ENCODE results near the gene NBPF3. TPM values are rescaled to one million over a fixed set of nuclear protein-coding genes. Genes with fewer than 3 reads are reported as not detected.
A peak's percentile ranks its signal among the peaks of the same experiment; 100 is the strongest.
"Not testable (repeated sequence)": the region's sequence is repeated elsewhere in the genome, so short reads cannot be mapped to it uniquely, and the experiment has no call there.

Gene NBPF3
- polyA plus RNA-seq, 2 of the 4 experiments (the other 2 are of a cell fraction) = 7.4 to 8.5 TPM

DNA sequence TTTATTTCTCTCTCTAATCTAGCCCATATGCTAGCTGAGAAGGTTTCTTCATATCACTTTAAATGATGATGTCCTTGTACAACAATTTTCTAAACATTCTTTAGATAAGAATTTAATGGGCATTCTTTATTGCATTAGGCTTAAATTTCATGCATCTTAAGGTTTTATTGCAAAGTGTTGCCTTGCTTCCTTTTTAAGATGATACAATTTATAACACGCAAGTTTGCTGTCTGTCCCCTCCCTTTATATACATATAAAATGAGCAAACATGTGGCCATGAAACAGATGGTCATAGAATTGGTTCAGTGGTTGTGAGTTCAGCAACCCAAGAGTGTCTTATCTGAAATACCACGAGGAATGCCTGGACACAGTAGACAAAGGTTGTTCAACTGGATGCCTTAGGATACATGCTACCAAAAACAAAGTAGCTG is 12.1 kb downstream of the NBPF3 start (continued):
- TF ChIP-seq, protein P1, sequence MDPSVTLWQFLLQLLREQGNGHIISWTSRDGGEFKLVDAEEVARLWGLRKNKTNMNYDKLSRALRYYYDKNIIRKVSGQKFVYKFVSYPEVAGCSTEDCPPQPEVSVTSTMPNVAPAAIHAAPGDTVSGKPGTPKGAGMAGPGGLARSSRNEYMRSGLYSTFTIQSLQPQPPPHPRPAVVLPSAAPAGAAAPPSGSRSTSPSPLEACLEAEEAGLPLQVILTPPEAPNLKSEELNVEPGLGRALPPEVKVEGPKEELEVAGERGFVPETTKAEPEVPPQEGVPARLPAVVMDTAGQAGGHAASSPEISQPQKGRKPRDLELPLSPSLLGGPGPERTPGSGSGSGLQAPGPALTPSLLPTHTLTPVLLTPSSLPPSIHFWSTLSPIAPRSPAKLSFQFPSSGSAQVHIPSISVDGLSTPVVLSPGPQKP (IDR thresholded peaks at IDR 0.05; ENCODE audit: low read depth, low read length) = no peak
- TF ChIP-seq CBX2 (IDR thresholded peaks at IDR 0.05; ENCODE audit: borderline replicate concordance, low read depth) (no peak), SREBF2 (IDR thresholded peaks at IDR 0.05) (no peak)

DNA sequence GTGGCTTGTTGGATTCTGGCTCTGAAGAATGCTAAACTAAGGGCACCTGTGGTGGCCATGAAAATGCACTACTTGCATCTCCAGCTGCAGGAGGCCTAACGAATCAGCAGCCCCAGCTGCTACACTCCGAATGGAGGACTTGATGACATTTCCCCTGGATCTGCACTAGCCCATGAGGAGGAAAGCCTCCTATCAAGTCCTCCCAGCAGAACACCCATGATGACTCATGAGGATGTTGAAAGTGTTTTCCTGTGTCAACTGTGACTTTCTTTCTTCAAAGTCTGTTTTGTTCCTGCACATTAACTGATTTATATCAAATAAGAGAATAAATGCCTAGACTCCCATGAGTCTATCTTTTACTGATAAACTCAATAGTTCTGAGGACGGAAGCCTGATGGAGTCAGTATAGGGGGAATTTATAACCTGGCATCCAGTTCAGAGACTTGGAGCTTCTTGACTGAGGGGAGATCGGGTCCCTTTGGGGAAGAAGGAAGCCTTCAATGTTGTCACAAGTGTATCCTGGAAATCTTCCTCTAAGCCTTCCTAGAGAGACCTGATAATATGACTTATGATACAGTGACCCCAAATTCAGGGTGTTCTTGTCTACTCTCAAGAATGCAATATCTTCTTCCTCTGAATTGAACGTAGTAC is 14.2 kb downstream of the NBPF3 start:
- H3K4me3 ChIP-seq; POLR2A ChIA-PET; FAIRE-seq; H3K27ac ChIP-seq; ATAC-seq; H3K9me3 ChIP-seq; H3K4me1 ChIP-seq; TF ChIP-seq FOSL2 (IDR thresholded peaks at IDR 0.05): not testable (repeated sequence)
- 72% methylated on average over 5 of the region's 5 CpGs for WGBS (ENCODE audit: missing lambda C conversion rate)
- TF ChIP-seq FOSL2 (CRISPR knock-in tag; IDR thresholded peaks at IDR 0.05) = peak; percentile 44; the same call in 1 of the 2 replicates
- peak overlapping the region; percentile 19; the same call in 1 of the 3 replicates for H3K4me2 ChIP-seq
- CTCF ChIA-PET = interaction anchor here (1.5 to 2.1 kb wide), 2 partner anchors 15 to 86 kb away, joined by 5 to 6 read pairs; no protein-coding TSS in a partner anchor
- DNase-seq (ENCODE audit: low read depth in 1 of 2, low spot score in 1 of 2) = peak; percentile 7 to 24

DNA sequence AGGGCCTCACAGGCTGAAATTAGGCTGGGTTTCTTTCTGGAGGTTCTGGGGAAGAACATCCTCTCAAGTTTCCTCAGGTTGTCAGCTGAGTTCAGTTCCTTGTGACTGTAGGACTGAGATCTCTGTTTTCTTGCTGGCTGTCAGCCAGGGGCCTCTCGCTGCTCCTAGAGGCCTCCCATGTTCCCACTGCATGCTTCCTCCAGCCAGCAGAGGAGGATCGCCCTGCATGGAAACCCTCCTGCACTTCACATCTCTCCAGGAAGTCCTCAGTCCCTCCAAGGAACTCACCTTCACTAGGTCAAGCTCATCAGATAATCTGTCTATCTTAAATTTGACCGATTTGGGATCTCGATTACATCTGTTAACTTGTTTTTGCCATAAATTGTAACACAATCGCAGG is 15.0 kb downstream of the NBPF3 start:
- H3K27ac ChIP-seq; POLR2A ChIA-PET; H3K4me1 ChIP-seq; DNase-seq (ENCODE audit: low read depth in 1 of 2, low spot score in 1 of 2); FAIRE-seq; ATAC-seq; H3K4me2 ChIP-seq; H3K4me3 ChIP-seq; H3K9me3 ChIP-seq: not testable (repeated sequence)
- CTCF ChIA-PET = interaction anchor here (2.1 kb wide), 1 partner anchor 87 kb away, joined by 6 read pairs; no protein-coding TSS in a partner anchor
- WGBS (ENCODE audit: missing lambda C conversion rate) = 89% methylated on average over 4 of the region's 5 CpGs

DNA sequence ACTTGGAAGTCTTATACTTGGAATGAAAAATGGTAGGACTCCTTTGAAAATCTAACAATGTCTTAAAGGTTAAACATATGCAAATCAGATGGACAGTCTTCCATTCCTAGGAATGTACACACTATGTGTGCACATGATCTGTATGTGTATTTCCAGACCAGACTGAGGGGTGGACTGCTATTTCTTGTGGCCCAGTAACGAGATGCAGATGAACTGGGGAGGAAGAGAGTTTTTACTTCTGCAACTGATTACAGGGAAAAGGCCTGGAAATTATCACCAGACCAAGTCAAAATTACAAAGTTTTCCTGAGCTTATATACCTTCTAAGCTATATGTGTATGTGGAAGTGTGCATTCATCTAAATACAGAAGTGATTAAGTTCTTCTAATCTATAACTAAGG is 17.7 kb downstream of the NBPF3 start:
- no peak for DNase-seq (ENCODE audit: low read depth in 1 of 2, low spot score in 1 of 2)
- 83% methylated on average over 1 of the region's 1 CpG for WGBS (ENCODE audit: missing lambda C conversion rate)
- no peak for TF ChIP-seq RARB (CRISPR knock-in tag; IDR thresholded peaks at IDR 0.05)
- no peak for TF ChIP-seq RCOR1 (IDR thresholded peaks at IDR 0.05; ENCODE audit: low read depth, low read length)
- TF ChIP-seq, protein P2, sequence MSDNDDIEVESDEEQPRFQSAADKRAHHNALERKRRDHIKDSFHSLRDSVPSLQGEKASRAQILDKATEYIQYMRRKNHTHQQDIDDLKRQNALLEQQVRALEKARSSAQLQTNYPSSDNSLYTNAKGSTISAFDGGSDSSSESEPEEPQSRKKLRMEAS (IDR thresholded peaks at IDR 0.05) = no peak
- no peak for TF ChIP-seq HEYL (CRISPR knock-in tag; IDR thresholded peaks at IDR 0.05)
- TF ChIP-seq CHD4 (IDR thresholded peaks at IDR 0.05; ENCODE audit: borderline replicate concordance) = no peak
- TF ChIP-seq SREBF2 (IDR thresholded peaks at IDR 0.05) = no peak
- no peak for TF ChIP-seq CEBPB (IDR thresholded peaks at IDR 0.05)
- no peak for TF ChIP-seq CBX2 (IDR thresholded peaks at IDR 0.05; ENCODE audit: borderline replicate concordance, low read depth)
- TF ChIP-seq POLR2A (IDR thresholded peaks at IDR 0.05; ENCODE audit: low read length) = no peak
- TF ChIP-seq TP53 (CRISPR knock-in tag; IDR thresholded peaks at IDR 0.05) = no peak
- no peak for TF ChIP-seq ESRRA (IDR thresholded peaks at IDR 0.05; ENCODE audit: borderline replicate concordance, low read length)
- no peak for TF ChIP-seq HOXA7 (CRISPR knock-in tag; IDR thresholded peaks at IDR 0.05)
- no peak for TF ChIP-seq JUNB (IDR thresholded peaks at IDR 0.05)
- TF ChIP-seq CBX8 (IDR thresholded peaks at IDR 0.05) = no peak
- no peak for TF ChIP-seq ZNF302 (CRISPR knock-in tag; IDR thresholded peaks at IDR 0.05)
- TF ChIP-seq, protein P3, sequence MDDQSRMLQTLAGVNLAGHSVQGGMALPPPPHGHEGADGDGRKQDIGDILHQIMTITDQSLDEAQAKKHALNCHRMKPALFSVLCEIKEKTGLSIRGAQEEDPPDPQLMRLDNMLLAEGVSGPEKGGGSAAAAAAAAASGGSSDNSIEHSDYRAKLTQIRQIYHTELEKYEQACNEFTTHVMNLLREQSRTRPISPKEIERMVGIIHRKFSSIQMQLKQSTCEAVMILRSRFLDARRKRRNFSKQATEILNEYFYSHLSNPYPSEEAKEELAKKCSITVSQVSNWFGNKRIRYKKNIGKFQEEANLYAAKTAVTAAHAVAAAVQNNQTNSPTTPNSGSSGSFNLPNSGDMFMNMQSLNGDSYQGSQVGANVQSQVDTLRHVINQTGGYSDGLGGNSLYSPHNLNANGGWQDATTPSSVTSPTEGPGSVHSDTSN (IDR thresholded peaks at IDR 0.05) = no peak

DNA sequence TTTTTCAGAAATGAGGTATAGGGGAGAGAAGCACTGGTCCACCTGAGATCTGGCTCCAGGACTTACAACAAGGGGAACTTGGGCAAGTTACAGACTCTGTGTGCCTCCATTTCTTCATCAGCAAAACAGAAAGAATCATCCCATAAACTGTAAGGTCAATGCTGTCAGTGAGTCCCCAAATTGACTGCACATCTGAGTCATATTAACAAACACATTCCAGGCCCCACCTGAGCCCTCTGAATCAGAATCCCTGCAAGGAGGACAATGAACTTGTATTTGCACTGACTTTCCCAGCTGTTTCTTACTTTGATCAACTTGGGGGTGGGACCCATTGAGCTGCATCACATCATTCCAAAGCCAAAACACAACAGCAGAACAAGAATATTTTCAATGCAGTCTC is 25.2 kb downstream of the NBPF3 start:
- FAIRE-seq = not testable (repeated sequence)
- DNase-seq (ENCODE audit: low read depth in 1 of 2, low spot score in 1 of 2) = peak in 1 of 2 experiments; percentile 0

More for the DNA sequence above, 17.7 kb downstream of the NBPF3 start:
- ATAC-seq (no peak), FAIRE-seq (no peak)
- peaks cover 9% of the 10 kb centered on the region; the same call in 2 of the 3 replicates for H3K4me1 ChIP-seq
- H3K27ac ChIP-seq = no peak overlapping the region
- no peak overlapping the region for H3K4me2 ChIP-seq
- CTCF ChIA-PET = no interaction called here
- POLR2A ChIA-PET = no interaction called here
- H3K4me3 ChIP-seq = no peak overlapping the region
- H3K9me3 ChIP-seq = no peaks in the 10 kb centered on the region

DNA sequence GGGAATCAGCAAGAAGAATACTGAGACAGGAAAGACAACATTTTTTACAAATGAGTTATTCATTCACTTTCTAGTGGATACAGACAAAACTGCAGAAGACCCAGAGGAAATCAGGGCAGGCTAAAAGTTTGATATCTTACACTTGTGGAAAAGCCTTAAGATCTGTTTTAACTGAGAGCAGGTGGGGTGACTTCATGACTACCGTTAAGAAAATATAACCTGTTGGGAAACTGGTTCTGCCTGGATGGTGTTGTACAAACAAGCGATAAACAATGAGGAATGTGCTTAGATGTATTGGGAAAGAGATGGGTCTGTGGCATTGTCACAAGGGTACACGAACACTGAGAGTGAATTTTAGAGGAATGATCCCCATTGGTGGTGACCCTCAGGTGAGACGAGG is 28.0 kb downstream of the NBPF3 start:
- H3K4me1 ChIP-seq = peaks cover 14% of the 10 kb centered on the region; the same call in 2 of the 3 replicates
- DNase-seq (ENCODE audit: low read depth in 1 of 2, low spot score in 1 of 2); H3K27ac ChIP-seq; ATAC-seq; POLR2A ChIA-PET; H3K9me3 ChIP-seq; H3K4me3 ChIP-seq; H3K4me2 ChIP-seq; FAIRE-seq; CTCF ChIA-PET: not testable (repeated sequence)
- 82% methylated on average over 4 of the region's 4 CpGs for WGBS (ENCODE audit: missing lambda C conversion rate)

More for the DNA sequence above, 25.2 kb downstream of the NBPF3 start:
- H3K9me3 ChIP-seq, ATAC-seq, POLR2A ChIA-PET, H3K4me3 ChIP-seq, H3K27ac ChIP-seq, CTCF ChIA-PET: not testable (repeated sequence)
- Histone ChIP-seq H3K4me1 (peaks cover 14% of the 10 kb centered on the region; the same call in 2 of the 3 replicates), H3K4me2 (peak overlapping the region; percentile 34)

All from A549 (cell line).